Neural progenitor cell (in vitro differentiated cells): ENCODE data around the gene SFR1.

Experiments
- CTCF ChIP-seq: fragments of 200-600 bp; sonication (generic); IDR thresholded peaks from 2 replicates; pipeline ENCODE4 v1.5.1; 2017; ENCODE audit warnings: antibody characterized with exemption, mild to moderate bottlenecking
- EZH2 ChIP-seq: fragments of 200-600 bp; sonication (generic); IDR thresholded peaks from 2 replicates; pipeline ENCODE4 v1.6.1; 2017; ENCODE audit warnings: antibody characterized with exemption, mild to moderate bottlenecking, moderate library complexity

DNA sequence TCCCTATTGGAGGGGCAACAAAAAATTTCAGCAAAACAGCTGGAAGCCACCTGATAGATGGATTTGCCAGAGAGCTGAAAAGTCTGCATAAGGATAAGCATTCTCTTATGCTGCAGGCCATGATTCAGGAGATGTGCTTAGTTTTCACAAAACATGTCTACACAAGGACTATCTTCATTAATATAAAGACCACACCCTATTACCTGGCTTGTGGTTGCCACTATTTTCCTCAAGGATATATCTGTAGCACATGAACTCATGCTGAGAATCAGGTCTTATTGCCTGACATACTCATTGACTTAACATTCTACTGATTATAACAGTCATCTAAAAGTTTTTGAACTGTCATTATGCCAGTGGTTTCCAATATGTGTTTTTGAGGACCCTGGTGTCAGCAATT is 29.2 kb upstream of the SFR1 start:
- TF ChIP-seq CTCF (no peak), EZH2 (no peak)
